GM18868 (cell line): Measurements from ENCODE around the gene MRPL23.

Experiments
- ATAC-seq: cut with Tn5 transposase; IDR thresholded peaks from one replicate; pipeline ENCODE4 v1.9.1; 2021; ENCODE audit warnings: mild to moderate bottlenecking, moderate library complexity; ENCODE audit not compliant: unreplicated experiment

MRPL23 gene

GRCh38 chr11:1946812-1947484, at the start of gene MRPL23:
MRPL23 (plus strand) TSS chr11:1947332; CDS start chr11:1947363, 31 bp downstream.
- no peak for ATAC-seq

DNA sequence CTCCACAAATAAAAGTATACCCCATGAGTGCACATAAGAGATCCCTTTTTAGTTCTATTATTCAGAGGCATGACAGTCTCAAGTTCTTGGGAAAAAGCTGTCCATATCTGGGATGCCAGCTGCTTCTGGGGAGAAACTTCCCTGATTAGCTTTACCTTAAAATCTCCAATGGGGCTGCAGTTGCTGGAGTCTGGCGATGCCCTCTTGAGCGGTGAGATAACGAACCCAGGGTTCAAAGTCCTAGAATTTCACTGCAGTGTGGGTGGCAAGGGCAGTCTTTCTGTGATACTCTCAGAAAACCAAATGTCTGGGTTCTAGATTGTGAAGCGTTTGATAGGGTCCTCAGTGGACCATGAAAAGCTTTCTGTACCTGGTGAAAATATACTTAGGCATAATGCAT, 48.0 kb upstream of the MRPL23 start:
- ATAC-seq, result no peak

DNA sequence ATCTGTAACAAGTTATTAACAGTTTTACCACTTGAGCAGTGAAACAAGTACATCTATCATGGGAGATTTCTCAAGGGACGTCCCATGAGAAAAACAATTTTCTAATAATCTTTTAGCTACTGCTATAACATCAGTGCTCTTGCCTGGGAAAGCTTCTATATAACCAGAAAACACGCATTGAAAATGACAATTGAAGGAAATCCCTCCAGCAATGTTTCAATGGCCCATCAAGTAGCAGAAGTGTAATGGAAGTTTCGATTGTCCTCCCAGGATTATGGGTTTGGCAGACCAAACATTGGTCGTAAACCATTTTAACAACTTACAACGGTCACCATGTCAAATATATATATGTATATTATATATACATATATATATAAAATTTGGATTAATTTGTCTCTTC, 47.4 kb upstream of the MRPL23 start:
- ATAC-seq, result no peak

DNA sequence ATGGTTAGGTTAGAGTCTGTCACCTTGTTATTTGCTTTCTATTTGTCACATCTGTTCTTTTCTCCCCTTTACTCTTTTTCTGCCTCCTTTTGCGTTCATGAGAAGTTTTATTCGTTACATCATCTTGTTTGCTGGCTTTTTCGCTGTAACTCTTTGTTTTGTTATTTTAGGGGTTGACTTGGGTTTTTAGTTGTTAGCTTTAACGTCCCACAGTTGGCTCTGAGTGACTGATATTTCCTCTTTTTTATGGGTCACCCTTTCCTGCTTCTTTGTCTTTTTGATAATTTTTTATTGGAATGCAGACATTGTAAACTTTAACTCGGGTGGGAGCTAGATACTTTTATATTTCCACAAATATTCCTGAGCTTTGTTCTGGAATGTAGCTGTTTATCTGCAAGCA, 41.0 kb upstream of the MRPL23 start:
- ATAC-seq, result no peak

- no peak for ATAC-seq
These were observed 40.3 kb upstream of the MRPL23 start for GRCh38 chr11:1906611-1907423.

GRCh38 chr11:1908618-1909017, 38.5 kb upstream of the MRPL23 start:
- ATAC-seq, result no peak

DNA sequence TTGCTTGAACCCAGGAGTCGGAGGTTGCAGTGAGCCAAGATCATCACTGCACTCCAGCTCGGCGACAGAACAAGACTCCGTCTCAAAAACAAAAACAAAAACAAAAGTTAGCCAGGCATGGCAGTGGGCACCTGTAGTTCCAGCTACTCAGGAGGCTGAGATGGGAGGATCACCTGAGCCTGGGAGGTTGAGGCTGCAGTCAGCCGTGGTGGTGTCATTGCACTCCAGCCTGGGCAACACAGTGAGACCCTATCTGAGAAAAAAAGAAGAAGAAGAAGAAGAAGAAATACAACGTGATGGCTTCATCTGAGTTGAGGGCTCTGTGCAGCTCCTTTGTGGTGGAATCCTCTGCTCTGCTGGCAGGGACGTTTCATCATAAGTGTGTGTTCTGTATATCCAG, 37.6 kb upstream of the MRPL23 start:
- no peak for ATAC-seq

DNA sequence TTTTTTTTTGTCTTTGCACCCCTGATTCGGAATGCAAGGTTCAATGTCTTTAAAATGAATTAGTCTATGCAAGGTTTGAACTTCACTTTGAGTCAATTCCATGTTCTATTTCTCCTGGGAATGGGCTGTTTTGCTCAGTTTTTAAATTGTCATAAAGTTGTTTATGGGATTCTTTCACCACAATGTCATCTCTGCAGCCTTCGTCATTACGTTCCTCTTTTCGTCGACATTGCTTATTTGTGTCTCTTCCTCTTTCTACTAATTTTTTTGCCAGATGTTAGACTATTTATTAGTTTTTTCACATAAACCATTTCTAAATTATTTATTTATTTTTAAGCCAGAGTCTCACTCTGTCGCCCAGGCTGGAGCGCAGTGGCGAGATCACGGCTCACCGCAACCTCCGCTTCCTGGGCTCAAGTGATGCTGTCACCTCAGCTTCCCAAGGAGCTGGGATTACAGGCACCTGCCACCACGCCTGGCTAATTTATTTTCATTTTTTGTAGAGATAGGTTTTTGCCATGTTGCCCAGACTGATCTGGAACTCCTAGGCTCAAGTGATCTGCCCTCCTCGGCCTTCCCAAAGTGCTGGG, 34.7 kb upstream of the MRPL23 start:
- ATAC-seq, result no peak

DNA sequence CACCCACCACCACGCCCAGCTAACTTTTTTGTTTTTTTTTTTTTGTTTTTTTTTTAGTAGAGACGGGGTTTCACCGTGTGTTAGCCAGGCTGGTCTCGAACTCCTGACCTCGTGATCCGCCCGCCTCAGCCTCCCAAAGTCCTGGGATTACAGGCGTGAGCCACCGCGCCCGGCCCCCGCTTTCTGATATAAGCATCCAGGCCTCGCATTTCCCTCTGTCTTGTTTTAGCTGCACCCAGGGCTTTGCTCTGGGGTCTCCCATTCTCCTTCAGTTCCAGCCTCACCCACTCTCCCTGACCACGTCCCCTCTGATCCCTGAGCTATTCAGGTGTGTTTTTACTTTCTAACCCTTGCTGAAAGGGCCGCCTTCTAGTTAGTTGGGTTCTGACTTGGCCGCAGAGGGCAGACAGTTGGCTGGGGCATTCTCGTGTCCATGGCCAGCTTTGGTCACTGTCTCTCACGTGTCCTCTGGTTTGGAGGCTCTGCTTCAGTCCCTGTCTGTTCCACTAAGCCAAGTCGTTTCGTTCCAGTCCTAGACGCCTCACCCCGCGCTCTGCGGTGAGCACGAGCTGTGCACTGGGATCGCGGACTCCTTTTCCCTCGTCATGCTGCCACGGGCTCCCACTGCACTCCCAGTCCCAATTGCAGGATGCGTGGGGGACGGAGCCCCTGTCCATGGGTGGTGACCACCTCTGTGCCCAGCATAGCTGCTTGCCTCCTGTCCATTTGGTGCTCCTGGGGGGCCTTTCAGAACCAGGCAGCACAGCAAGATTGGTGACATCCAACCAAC, 33.7 kb upstream of the MRPL23 start:
- no peak for ATAC-seq

DNA sequence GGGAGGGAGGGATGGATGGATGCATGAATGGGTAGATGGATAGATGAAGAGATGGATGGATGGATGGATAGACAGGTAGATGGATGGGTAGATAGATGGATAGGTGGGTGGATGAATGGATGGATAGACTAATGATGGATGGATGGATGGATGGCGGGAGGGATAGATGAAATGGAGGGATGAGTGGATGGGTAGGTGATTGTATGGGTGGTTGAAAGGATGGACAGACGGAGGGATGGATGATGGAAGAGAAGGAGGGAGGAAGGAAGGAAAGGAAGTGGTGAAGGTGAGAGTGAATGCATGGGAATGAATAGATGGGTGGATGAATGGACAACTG, 31.4 kb upstream of the MRPL23 start:
- no peak for ATAC-seq

DNA sequence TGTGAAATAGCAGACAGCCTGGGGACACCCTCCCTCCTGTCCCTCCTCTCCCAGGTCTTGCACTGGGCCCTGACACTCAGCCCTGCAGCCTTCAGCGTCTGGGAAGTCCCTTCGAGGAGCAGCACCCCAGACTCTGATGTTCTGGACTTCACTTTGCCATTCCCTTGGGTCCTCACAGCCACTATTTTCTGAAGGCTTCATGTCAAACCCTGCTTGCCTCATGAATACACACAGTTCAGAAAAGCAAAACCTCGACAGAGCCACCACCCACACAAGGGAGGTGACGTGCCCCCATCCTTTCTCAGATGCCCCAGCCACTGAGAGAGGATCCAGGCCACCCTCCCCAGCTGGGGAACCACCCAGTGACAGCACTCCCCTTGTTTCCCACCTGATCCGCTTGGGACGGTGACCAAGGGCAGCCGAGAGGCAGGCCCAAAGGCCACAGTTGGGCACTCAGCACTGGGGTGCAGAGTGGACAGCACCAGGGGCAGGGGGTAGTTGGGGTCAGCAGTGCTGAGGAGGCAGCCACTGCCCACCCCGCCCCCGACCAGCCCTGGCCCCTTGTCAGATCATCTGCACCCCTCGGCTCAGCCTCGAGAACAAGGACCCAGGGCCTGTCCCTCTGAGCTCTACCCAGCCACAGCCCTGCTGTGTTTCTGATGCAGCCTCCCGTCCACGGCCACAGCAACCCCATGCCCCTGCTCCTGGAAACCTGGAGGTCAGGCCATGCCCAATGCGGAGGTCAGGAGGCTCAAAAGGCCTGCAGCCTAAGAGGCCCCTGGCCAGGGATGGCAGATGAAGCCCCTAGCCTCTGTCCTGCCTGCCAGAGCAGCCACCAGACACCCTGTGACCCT, 30.8 kb upstream of the MRPL23 start:
- peak; percentile 47 for ATAC-seq

DNA sequence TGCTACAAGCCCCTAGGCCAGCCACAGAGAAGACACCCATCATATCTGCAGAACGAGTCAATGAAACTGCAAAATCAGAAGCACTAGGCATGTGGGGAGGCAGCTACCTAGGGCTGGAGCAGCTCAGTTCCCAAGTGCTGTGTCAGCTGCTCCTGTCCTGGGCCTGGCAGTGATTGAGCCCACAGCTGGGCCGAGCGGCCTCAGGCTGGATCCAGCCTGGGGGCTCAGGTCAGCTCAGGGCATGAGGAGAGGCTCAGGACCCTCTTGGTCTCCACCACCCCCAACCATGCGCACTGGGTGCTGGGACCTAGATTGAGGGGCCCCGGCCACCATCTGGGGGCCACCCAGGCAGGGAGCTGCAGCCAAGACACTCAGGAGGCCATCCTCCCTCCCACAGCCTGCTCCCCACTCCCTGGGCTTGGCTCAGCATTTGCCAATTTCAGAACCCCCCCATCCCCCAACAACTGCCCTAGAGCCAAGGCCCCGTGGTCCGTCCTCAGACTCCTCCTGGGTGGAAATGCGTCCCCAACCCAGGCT, 30.1 kb upstream of the MRPL23 start:
- ATAC-seq, result no peak

GRCh38 chr11:1917523-1918435, 29.4 kb upstream of the MRPL23 start:
- ATAC-seq, result no peak

- no peak for ATAC-seq
These were observed 28.5 kb upstream of the MRPL23 start for GRCh38 chr11:1918436-1919315.

DNA sequence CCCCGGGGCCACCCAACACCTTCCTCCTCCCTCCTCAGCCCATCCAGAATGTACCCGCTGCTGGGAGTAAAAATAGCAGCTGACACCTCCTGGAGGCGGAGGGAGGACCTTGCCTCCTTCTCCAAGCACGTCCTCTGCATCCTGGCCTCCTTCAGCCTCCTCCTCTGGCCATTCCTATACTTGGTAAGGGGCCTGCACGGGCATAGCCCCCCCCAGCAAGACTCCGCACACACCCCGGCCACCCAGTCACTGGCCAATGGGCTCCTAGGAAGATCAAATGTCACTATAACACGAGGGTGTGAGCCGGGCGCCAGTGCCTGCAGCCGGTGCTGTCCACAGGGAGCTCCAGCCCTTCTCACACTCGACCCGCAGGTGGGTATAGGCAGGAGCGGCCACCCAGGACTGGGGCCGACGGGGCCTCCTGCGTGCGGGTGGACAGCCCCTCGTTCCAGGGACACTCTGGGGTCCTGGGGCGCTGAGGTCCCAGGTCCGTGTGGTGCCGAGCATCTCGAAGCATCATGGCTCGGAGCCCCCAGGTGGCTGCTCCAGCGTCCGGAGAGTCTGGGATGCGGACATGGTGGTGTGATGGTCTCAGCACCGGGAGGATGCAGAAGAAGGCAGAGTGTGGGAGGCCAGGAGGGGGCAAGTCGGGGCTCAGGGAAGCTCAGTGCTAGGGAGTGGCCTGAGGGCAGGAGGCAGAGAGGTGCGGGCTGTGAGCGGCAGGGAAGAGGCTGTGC, 27.6 kb upstream of the MRPL23 start, which contains the start of gene TNNT3:
Gene TNNT3 (plus strand): TSS at position 313 of the 737 bp plus-strand sequence. CDS start 3,172 bp downstream, outside the sequence.
- no peak for ATAC-seq

- ATAC-seq, result no peak
These were observed 26.8 kb upstream of the MRPL23 start for GRCh38 chr11:1920128-1920908.
